Erythroblast (primary cell): ENCODE data around the gene ESAM.

Experiments
- GATA1 ChIP-seq: IDR thresholded peaks from 2 replicates; pipeline ENCODE4 v1.6.1; 2011; ENCODE audit warnings: low read depth, mild to moderate bottlenecking, control low read depth, low read length, moderate library complexity
- POLR2A ChIP-seq: IDR thresholded peaks from 2 replicates; pipeline ENCODE4 v1.6.1; 2011; ENCODE audit warnings: mild to moderate bottlenecking, low read length

GRCh38 chr11:124717786-124718651 lies 44.1 kb downstream of the ESAM start:
- no peak for TF ChIP-seq POLR2A
- no peak for TF ChIP-seq GATA1
